Measurements from ENCODE around the gene UBAC2.

UBAC2 gene

GRCh38 chr13:99345345-99345744, 144.7 kb downstream of the UBAC2 start:
- DNase-seq, result no peak

- no peak for DNase-seq
Measured at GRCh38 chr13:99346335-99347042, 145.8 kb downstream of the UBAC2 start.

GRCh38 chr13:99347335-99347878, 146.8 kb downstream of the UBAC2 start:
- no peak for DNase-seq

- DNase-seq, result no peak
Measured at GRCh38 chr13:99347911-99348451, 147.3 kb downstream of the UBAC2 start.

- DNase-seq, result no peak
Measured at GRCh38 chr13:99350191-99350590, 149.5 kb downstream of the UBAC2 start.

GRCh38 chr13:99351772-99352171, 151.1 kb downstream of the UBAC2 start:
- DNase-seq, result no peak

- DNase-seq, result no peak
Measured at GRCh38 chr13:99352351-99353245, 151.9 kb downstream of the UBAC2 start.

- no peak for DNase-seq
Measured at GRCh38 chr13:99353246-99353600, 152.6 kb downstream of the UBAC2 start.

- no peak for DNase-seq
Measured at GRCh38 chr13:99353836-99354235, 153.2 kb downstream of the UBAC2 start.

GRCh38 chr13:99354371-99354951, 153.8 kb downstream of the UBAC2 start:
- no peak for DNase-seq

- DNase-seq, result no peak
Measured at GRCh38 chr13:99355267-99356011, 154.8 kb downstream of the UBAC2 start.

GRCh38 chr13:99356012-99356261, 155.3 kb downstream of the UBAC2 start:
- no peak for DNase-seq

- DNase-seq, result no peak
Measured at GRCh38 chr13:99356262-99357091, 155.8 kb downstream of the UBAC2 start.

GRCh38 chr13:99357131-99357596, 156.5 kb downstream of the UBAC2 start:
- DNase-seq, result no peak

GRCh38 chr13:99357941-99358340, 157.3 kb downstream of the UBAC2 start:
- no peak for DNase-seq

- no peak for DNase-seq
Measured at GRCh38 chr13:99359528-99359927, 158.9 kb downstream of the UBAC2 start.

GRCh38 chr13:99360696-99361095, 160.0 kb downstream of the UBAC2 start:
- no peak for DNase-seq

- DNase-seq, result no peak
Measured at GRCh38 chr13:99361197-99361596, 160.5 kb downstream of the UBAC2 start.

GRCh38 chr13:99362362-99362761, 161.7 kb downstream of the UBAC2 start:
- DNase-seq, result no peak

GRCh38 chr13:99363391-99363790, 162.7 kb downstream of the UBAC2 start:
- DNase-seq, result no peak

GRCh38 chr13:99363949-99364348, 163.3 kb downstream of the UBAC2 start:
- DNase-seq, result no peak

Measured in NCI-H1436 (cell line).